ENCODE measurements around the gene HCN4. TPM values are rescaled to one million over a fixed set of nuclear protein-coding genes. Genes with fewer than 3 reads are reported as not detected.

Gene HCN4
- total RNA-seq, 2 donors from 2014 or later, result 6.9 to 45.3 TPM

DNA sequence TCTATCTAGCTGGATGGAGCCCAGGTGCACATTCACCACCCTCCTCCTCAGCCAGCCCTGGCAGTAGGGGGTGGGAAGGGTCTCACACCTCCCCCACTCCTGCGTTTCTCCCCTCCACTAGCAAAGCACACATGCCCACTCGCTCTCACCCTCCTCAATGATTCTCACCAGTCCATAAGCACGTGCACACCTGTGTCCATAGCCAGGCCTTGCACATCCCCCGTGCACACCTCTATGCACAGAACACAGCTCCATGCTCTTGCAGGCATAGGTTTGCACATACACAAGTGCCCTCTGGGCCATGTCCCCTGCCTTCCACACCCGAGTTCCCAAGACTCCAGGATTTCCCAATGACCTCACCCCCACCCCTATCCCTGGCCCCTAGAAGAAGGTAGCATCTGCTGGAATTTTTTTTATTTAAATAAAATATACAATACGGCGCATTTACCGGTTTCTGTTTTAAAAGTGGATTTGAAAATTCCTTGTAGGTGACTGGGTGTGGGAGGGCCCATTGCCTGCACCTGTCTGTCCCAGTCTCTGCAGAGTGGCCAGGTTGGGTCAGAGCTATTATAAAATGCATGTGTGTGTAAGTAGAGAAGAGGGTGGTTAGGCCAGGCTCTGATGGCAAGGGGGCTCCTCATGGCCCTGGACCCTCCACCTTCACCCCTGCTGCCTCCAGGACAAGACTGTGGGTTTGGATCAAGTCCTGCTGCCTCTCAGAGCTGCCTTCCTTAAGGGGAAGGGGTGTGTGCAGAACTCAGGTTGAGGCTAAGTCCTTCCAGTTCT lies 49.1 kb downstream of the HCN4 start:
- Histone ChIP-seq H3K36me3 (peaks cover 6% of the 10 kb centered on the region), H3K9me3 (no peaks in the 10 kb centered on the region), H3K4me3 (no peak overlapping the region), H3K27me3 (no peaks in the 10 kb centered on the region), H3K4me1 (no peaks in the 10 kb centered on the region), H3K27ac (no peak overlapping the region)
- TF ChIP-seq, protein P1, sequence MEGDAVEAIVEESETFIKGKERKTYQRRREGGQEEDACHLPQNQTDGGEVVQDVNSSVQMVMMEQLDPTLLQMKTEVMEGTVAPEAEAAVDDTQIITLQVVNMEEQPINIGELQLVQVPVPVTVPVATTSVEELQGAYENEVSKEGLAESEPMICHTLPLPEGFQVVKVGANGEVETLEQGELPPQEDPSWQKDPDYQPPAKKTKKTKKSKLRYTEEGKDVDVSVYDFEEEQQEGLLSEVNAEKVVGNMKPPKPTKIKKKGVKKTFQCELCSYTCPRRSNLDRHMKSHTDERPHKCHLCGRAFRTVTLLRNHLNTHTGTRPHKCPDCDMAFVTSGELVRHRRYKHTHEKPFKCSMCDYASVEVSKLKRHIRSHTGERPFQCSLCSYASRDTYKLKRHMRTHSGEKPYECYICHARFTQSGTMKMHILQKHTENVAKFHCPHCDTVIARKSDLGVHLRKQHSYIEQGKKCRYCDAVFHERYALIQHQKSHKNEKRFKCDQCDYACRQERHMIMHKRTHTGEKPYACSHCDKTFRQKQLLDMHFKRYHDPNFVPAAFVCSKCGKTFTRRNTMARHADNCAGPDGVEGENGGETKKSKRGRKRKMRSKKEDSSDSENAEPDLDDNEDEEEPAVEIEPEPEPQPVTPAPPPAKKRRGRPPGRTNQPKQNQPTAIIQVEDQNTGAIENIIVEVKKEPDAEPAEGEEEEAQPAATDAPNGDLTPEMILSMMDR (IDR thresholded peaks at IDR 0.05), result no peak
- no peak for DNase-seq (ENCODE audit: low spot score)

DNA sequence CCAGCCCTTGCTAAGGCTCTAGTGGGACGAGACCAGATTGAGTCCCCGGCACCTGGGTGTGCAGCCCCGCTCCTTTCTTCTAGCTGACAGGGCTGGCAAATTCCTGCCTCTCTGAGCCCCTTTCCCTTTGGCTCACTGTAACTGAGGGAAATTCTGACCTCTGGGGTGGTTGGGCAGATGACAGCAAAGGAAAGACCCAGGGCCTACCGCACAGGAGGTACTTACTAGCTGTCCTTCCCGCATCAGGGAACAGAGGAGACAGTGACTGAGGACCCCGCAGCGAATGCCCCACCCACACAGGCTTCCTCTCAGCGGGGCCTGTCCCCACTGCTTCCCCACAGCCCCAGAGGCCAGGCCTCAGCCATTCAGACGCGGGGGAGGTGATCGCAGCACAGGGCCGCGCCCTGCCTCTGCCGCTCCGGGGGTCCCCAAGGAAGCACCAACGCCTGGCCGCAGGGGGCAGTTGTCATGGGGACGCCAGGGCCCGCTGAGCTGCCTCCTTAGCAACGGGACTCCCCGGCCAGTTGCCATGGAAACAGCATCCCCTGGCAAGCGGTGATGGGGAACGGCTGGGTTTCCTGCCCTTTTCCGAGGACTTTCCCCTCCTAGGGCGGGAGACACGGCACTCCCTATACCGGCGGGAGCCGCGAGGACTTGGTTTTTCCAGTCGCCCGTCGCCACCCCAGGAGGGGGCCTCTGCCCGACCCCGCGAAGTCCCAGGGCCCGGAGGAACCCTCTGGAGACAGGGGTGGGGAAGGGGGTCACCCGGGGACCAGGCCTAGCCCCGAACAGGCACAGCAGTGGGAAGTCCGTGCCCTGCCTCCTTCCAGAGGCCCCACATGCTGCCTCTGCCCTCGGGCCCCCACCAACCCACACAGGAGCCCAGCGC lies 50.1 kb downstream of the HCN4 start:
- H3K4me3 ChIP-seq, result no peak overlapping the region
- no peak overlapping the region for H3K27ac ChIP-seq
- DNase-seq (ENCODE audit: low spot score), result no peak
- no peaks in the 10 kb centered on the region for H3K9me3 ChIP-seq
- H3K36me3 ChIP-seq, result peaks cover 6% of the 10 kb centered on the region
- H3K27me3 ChIP-seq, result no peaks in the 10 kb centered on the region
- H3K4me1 ChIP-seq, result no peaks in the 10 kb centered on the region
- TF ChIP-seq, protein P1 (IDR thresholded peaks at IDR 0.05), result no peak

DNA sequence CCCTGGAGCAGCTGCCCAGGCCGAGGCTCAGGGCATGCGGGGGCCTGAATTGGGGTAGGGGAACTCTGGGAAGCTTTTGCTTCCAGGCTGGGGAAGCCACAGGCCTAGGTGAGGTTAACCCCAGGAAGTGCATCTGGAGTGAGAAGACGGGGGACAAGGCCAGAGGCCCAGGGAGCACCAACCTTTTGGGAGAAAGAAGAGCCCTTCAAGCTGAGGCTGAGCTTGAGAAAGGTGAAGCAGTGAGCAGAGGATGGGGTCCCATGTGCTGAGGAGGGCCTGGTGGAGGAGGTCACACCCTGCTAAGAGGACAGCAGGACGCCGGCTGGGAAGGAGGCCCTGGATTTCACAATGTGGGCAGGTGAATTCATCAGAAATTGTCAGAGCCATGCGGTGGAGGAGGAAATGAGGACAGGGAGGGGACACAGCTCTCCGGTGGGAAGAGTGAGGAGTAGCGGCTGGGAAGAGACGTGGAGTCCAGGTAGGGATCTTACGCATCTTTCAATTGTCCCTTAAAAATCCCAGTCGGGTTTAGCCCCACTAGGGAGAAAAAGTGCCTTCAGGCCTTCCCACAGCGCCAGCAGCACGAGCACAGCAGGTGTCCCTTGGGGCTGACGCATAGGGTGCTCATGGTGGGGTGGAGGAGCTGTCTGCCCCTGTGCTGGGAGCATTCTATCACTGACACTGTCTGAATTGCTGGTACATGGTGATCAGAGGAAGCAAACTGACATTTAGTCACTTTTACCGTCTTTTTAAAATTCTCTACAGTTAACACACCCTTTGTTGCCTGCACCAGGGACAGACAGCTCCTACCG lies 50.9 kb downstream of the HCN4 start:
- no peak overlapping the region for H3K27ac ChIP-seq
- no peak for DNase-seq (ENCODE audit: low spot score)
- no peaks in the 10 kb centered on the region for H3K4me1 ChIP-seq
- H3K9me3 ChIP-seq, result no peaks in the 10 kb centered on the region
- no peaks in the 10 kb centered on the region for H3K27me3 ChIP-seq
- TF ChIP-seq, protein P1 (IDR thresholded peaks at IDR 0.05), result no peak
- peaks cover 6% of the 10 kb centered on the region for H3K36me3 ChIP-seq
- no peak overlapping the region for H3K4me3 ChIP-seq

DNA sequence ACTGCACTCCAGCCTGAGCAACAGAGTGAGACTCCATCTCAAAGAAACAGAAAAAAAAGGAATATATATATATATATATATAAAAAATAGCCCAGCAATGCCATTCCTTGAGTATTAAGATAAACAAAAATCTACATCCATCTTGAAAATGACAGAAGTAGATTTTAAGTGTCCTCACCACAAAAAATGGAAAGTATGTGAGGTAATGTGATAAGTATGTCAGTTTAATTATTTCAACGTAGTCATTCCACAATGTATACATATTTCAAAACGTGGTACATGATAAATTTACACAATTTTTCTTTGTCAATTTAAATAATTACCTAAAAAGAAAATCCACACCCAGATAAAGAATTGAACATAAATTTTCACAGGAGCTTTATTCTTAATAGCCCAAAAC lies 54.9 kb downstream of the HCN4 start:
- Histone ChIP-seq H3K4me3 (no peak overlapping the region), H3K27me3 (no peaks in the 10 kb centered on the region), H3K36me3 (no peaks in the 10 kb centered on the region), H3K4me1 (no peaks in the 10 kb centered on the region), H3K9me3 (no peaks in the 10 kb centered on the region), H3K27ac (no peak overlapping the region)
- TF ChIP-seq, protein P1 (IDR thresholded peaks at IDR 0.05), result no peak
- DNase-seq (ENCODE audit: low spot score), result no peak

DNA sequence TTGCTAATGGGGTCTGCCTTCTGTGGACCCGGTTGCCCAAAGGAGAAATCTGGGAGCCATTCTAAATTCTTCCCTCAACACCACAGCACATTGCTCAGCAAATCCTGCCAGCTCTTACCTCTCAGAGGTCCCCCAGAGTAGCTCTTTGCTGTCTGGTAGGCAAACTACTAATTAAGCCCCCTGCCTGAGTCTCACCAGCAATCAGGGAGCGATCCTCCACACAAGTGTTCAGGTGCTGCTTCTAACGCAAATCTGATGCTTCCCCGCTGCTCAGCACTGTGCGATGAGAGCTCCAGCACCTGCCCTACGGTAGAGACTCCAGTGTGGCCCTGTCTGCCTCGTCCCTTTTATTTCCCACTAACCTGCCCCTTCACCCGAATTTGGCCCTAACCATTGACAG lies 60.5 kb downstream of the HCN4 start:
- no peak for DNase-seq (ENCODE audit: low spot score)

More for the DNA sequence above, 60.5 kb downstream of the HCN4 start:
- H3K27me3 ChIP-seq, result no peaks in the 10 kb centered on the region
- H3K4me1 ChIP-seq, result no peaks in the 10 kb centered on the region
- no peak overlapping the region for H3K27ac ChIP-seq
- no peak overlapping the region for H3K4me3 ChIP-seq
- H3K9me3 ChIP-seq, result no peaks in the 10 kb centered on the region
- TF ChIP-seq, protein P1 (IDR thresholded peaks at IDR 0.05), result no peak
- H3K36me3 ChIP-seq, result no peaks in the 10 kb centered on the region

Data from right atrium auricular region (tissue), 2 donors.